K562 (cell line): Measurements from ENCODE around the gene CHM. TPM values are rescaled to one million over a fixed set of nuclear protein-coding genes. Genes with fewer than 3 reads are reported as not detected.

Experiments used
- ATF7 ChIP-seq: fragments of 450-650 bp; IDR thresholded peaks from 2 replicates; pipeline ENCODE4 v1.7.1; 2014; ENCODE audit warnings: mild to moderate bottlenecking, moderate library complexity
- CBFA2T3 ChIP-seq: fragments of 450-650 bp; IDR thresholded peaks from 2 replicates; pipeline ENCODE4 v1.6.1; 2017
- ELF1 ChIP-seq: fragments of 200-800 bp; sonication (Bioruptor generic); IDR thresholded peaks from 2 replicates; pipeline ENCODE4 v1.6.1; 2016; ENCODE audit warnings: missing genetic modification characterization, missing compliant biosample characterization
- HDAC3 ChIP-seq: fragments of 450-650 bp; IDR thresholded peaks from 2 replicates; pipeline ENCODE4 v1.6.1; 2018; ENCODE audit warnings: borderline replicate concordance, mild to moderate bottlenecking, moderate library complexity; ENCODE audit not compliant: partially characterized antibody
- MAX ChIP-seq: sonication (generic); formaldehyde crosslinking; IDR thresholded peaks from 2 replicates; pipeline ENCODE4 v1.9.0; 2022; ENCODE audit warnings: mild to moderate bottlenecking, missing genetic modification reagents
- MCM5 ChIP-seq: fragments of 450-650 bp; IDR thresholded peaks from 2 replicates; pipeline ENCODE4 v1.6.1; 2016; ENCODE audit warnings: low read depth
- NCOR1 ChIP-seq: fragments of 450-650 bp; IDR thresholded peaks from 2 replicates; pipeline ENCODE4 v1.6.1; 2016; ENCODE audit warnings: mild to moderate bottlenecking, moderate library complexity
- NR2C1 ChIP-seq, 2 experiments: fragments of 450-650 bp; IDR thresholded peaks; 2 replicates each; pipeline ENCODE4 v1.6.1; 2017; ENCODE audit warnings: mild to moderate bottlenecking in 2 of 2, antibody characterized with exemption in 1 of 2, inconsistent platforms in 1 of 2, missing compliant biosample characterization in 1 of 2, missing genetic modification characterization in 1 of 2
- OTX1 ChIP-seq: fragments of 450-650 bp; formaldehyde crosslinking; IDR thresholded peaks from 2 replicates; pipeline ENCODE4 v1.4.0; 2022; ENCODE audit warnings: mild to moderate bottlenecking
- POLR2B ChIP-seq: fragments of 450-650 bp; IDR thresholded peaks from 2 replicates; pipeline ENCODE4 v1.6.1; 2018; ENCODE audit warnings: low read depth; ENCODE audit not compliant: partially characterized antibody
- PTBP1 ChIP-seq: fragments of 200-400 bp; formaldehyde crosslinking; IDR thresholded peaks from 2 replicates; pipeline ENCODE4 v1.6.1; 2017; ENCODE audit warnings: low read depth, low read length
- PTTG1 ChIP-seq: fragments of 450-650 bp; IDR thresholded peaks from 2 replicates; pipeline ENCODE4 v1.6.1; 2016; ENCODE audit warnings: low read depth, mild to moderate bottlenecking, missing genetic modification characterization, missing compliant biosample characterization
- SETDB1 ChIP-seq: IDR thresholded peaks from one replicate; pipeline ENCODE4 v1.6.1; 2012; ENCODE audit warnings: low read length, control low read depth, inconsistent platforms
- SIX5 ChIP-seq, 2 experiments: IDR thresholded peaks; 2 replicates each; pipeline ENCODE4 v1.6.1; 2011; ENCODE audit warnings: low read length in 2 of 2, borderline replicate concordance in 1 of 2, low read depth in 1 of 2, mild to moderate bottlenecking in 1 of 2, moderate library complexity in 1 of 2; ENCODE audit not compliant: insufficient read depth in 1 of 2
- SNRNP70 ChIP-seq: fragments of 200-400 bp; formaldehyde crosslinking; optimal IDR thresholded peaks from 2 replicates; pipeline ENCODE3; 2017; ENCODE audit warnings: low read depth, low read length
- SRSF9 ChIP-seq: fragments of 200-400 bp; formaldehyde crosslinking; IDR thresholded peaks from 2 replicates; pipeline ENCODE4 v1.6.1; 2017; ENCODE audit warnings: low read depth, low read length, borderline replicate concordance
- TAF1 ChIP-seq: IDR thresholded peaks from 2 replicates; pipeline ENCODE4 v1.6.1; 2011; ENCODE audit warnings: mild to moderate bottlenecking, low read length, moderate library complexity; ENCODE audit not compliant: insufficient read depth, control insufficient read depth, severe bottlenecking; ENCODE audit errors: extremely low read depth
- TCF7L2 ChIP-seq: fragments of 150-350 bp; IDR thresholded peaks from 2 replicates; pipeline ENCODE4 v1.6.1; 2016; ENCODE audit warnings: low read depth, mild to moderate bottlenecking, low read length, moderate library complexity
- polyA plus RNA-seq, 8 experiments: library from polyadenylated mRNA; depleted of rRNA in 4 of 8; stranded (reverse) in 5 of 8; unstranded in 3 of 8; fragments of >200 nt; fragmentation: Nextera tagmentation in 2 of 8; fragmentation: Illumina TruSeq in 1 of 8; extraction: Ambion mirVana in 2 of 8; extraction: Trizol in 1 of 8; gene quantifications; 2 replicates each; pipeline versions ENCODE4 v1.2.1 to v1.2.3, GENCODE V29; 2011 to 2014; ENCODE audit warnings: inconsistent platforms in 1 of 8, missing spikeins in 1 of 8
- total RNA-seq, 7 experiments: library from RNA; depleted of rRNA in 6 of 7; stranded (reverse); fragments of >200 nt in 6 of 7; fragmentation: Illumina TruSeq in 2 of 7; extraction: Trizol in 2 of 7; gene quantifications; 2 replicates each; pipeline versions ENCODE4 v1.2.1 to v1.2.3, GENCODE V29; 2011 to 2021; ENCODE audit warnings: low replicate concordance in 1 of 7
- TF ChIP-seq, protein P1 (sequence below): fragments of 450-650 bp; formaldehyde crosslinking; IDR thresholded peaks from 2 replicates; pipeline ENCODE4 v1.4.0; 2020; ENCODE audit warnings: mild to moderate bottlenecking, moderate library complexity
- TF ChIP-seq, protein P2 (sequence below): fragments of 450-650 bp; IDR thresholded peaks from 2 replicates; pipeline ENCODE4 v1.7.0; 2016; ENCODE audit warnings: borderline replicate concordance
- TF ChIP-seq, protein P3 (sequence below): fragments of 450-650 bp; formaldehyde crosslinking; conservative IDR thresholded peaks from 2 replicates; pipeline ENCODE4 v1.4.0; 2022; ENCODE audit warnings: mild to moderate bottlenecking, missing genetic modification characterization

CHM gene
- total and polyA plus RNA-seq, 9 of the 15 experiments (the other 6 are each of a cell fraction or from before 2014, with no cell fraction given) = 2.2 to 9.0 (median 4.6) TPM

- TF ChIP-seq MAX (CRISPR knock-in tag) (no peak), CBFA2T3 (peak; percentile 81), OTX1 (CRISPR knock-in tag) (no peak), NR2C1 (IDR thresholded peaks at IDR 0.05) (peak; percentile 52; the same call in 1 of the 2 replicates), NR2C1 (tag; IDR thresholded peaks at IDR 0.05) (no peak), PTTG1 (no peak), HDAC3 (no peak), SIX5 (IDR thresholded peaks at IDR 0.05; ENCODE audit: borderline replicate concordance in 1 of 2, insufficient read depth in 1 of 2, low read depth in 1 of 2, low read length in 2 of 2) (peak; percentile 33 to 39; a peak in 3 of 4 replicates), TCF7L2 (no peak), POLR2B (peak; percentile 52), SNRNP70 (no peak), TAF1 (peak; percentile 65), ATF7 (peak; percentile 81), PTBP1 (no peak), SRSF9 (no peak), ELF1 (tag) (peak; percentile 79), MCM5 (no peak), NCOR1 (peak; percentile 46; the same call in 1 of the 2 replicates), SETDB1 (no peak)
- TF ChIP-seq, protein P1, sequence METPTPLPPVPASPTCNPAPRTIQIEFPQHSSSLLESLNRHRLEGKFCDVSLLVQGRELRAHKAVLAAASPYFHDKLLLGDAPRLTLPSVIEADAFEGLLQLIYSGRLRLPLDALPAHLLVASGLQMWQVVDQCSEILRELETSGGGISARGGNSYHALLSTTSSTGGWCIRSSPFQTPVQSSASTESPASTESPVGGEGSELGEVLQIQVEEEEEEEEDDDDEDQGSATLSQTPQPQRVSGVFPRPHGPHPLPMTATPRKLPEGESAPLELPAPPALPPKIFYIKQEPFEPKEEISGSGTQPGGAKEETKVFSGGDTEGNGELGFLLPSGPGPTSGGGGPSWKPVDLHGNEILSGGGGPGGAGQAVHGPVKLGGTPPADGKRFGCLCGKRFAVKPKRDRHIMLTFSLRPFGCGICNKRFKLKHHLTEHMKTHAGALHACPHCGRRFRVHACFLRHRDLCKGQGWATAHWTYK = no peak
- TF ChIP-seq, protein P2, sequence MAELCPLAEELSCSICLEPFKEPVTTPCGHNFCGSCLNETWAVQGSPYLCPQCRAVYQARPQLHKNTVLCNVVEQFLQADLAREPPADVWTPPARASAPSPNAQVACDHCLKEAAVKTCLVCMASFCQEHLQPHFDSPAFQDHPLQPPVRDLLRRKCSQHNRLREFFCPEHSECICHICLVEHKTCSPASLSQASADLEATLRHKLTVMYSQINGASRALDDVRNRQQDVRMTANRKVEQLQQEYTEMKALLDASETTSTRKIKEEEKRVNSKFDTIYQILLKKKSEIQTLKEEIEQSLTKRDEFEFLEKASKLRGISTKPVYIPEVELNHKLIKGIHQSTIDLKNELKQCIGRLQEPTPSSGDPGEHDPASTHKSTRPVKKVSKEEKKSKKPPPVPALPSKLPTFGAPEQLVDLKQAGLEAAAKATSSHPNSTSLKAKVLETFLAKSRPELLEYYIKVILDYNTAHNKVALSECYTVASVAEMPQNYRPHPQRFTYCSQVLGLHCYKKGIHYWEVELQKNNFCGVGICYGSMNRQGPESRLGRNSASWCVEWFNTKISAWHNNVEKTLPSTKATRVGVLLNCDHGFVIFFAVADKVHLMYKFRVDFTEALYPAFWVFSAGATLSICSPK = no peak
- TF ChIP-seq, protein P3, sequence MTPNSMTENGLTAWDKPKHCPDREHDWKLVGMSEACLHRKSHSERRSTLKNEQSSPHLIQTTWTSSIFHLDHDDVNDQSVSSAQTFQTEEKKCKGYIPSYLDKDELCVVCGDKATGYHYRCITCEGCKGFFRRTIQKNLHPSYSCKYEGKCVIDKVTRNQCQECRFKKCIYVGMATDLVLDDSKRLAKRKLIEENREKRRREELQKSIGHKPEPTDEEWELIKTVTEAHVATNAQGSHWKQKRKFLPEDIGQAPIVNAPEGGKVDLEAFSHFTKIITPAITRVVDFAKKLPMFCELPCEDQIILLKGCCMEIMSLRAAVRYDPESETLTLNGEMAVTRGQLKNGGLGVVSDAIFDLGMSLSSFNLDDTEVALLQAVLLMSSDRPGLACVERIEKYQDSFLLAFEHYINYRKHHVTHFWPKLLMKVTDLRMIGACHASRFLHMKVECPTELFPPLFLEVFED (CRISPR knock-in tag) = peak; percentile 68; the same call in 1 of the 2 replicates
Observed at GRCh38 chrX:86047174-86047935, at the start of gene CHM (continued).
